Caco-2 (cell line): Measurements from ENCODE around the gene AXL. TPM values are rescaled to one million over a fixed set of nuclear protein-coding genes. Genes with fewer than 3 reads are reported as not detected.

Experiments
- BruUV-seq: library from RNA; stranded (reverse); fragments of 400-500 nt; replicated peaks from 2 replicates; lab custom pipeline; 2021; lab: Mats Ljungman, UMichigan
- CTCF ChIA-PET: fragments of 300-600 bp; sonication (Branson Sonifier 250); formaldehyde crosslinking; loops from one replicate; lab custom pipeline; 2022; ENCODE audit warnings: antibody characterized with exemption; lab: Charles Lee
- POLR2A ChIA-PET: fragments of 300-600 bp; sonication (Branson Sonifier 250); formaldehyde crosslinking; loops from one replicate; lab custom pipeline; 2022; ENCODE audit warnings: antibody characterized with exemption; lab: Charles Lee
- DNase-seq, 2 experiments: peaks; one replicate each; pipeline versions ENCODE4 v3.0.0 to v3.0.0-alpha.2; 2020 to 2022
- H3K27me3 ChIP-seq: replicated peaks from 2 replicates; pipeline ENCODE4 v1.6.0; 2011; ENCODE audit warnings: low read length; ENCODE audit not compliant: control insufficient read depth, insufficient read depth
- H3K36me3 ChIP-seq: 2 replicates; pipeline ENCODE4 v1.5.1; 2011; ENCODE audit warnings: low read length; ENCODE audit not compliant: control insufficient read depth, insufficient read depth
- H3K4me1 ChIP-seq: fragments of 250-450 bp; sonication (Bioruptor Pico); 2 replicates; pipeline ENCODE4 v1.5.1; 2020; ENCODE audit warnings: mild to moderate bottlenecking
- H3K4me3 ChIP-seq: 2 replicates; pipeline ENCODE4 v1.5.1; 2011; ENCODE audit warnings: low read depth, mild to moderate bottlenecking, control low read depth, low read length
- H3K9me3 ChIP-seq: fragments of 250-450 bp; sonication (Bioruptor Pico); 2 replicates; pipeline ENCODE4 v1.5.1; 2020; ENCODE audit warnings: mild to moderate bottlenecking, moderate library complexity
- H3K27ac Mint-ChIP-seq: one replicate; pipeline ENCODE4 v1.8.0; 2022; ENCODE audit warnings: mixed read lengths; ENCODE audit not compliant: unreplicated experiment
- H3K27me3 Mint-ChIP-seq: one replicate; pipeline ENCODE4 v1.8.0; 2022; ENCODE audit warnings: mixed read lengths; ENCODE audit not compliant: insufficient read depth, unreplicated experiment
- H3K36me3 Mint-ChIP-seq: one replicate; pipeline ENCODE4 v1.8.0; 2022; ENCODE audit warnings: mild to moderate bottlenecking, mixed read lengths; ENCODE audit not compliant: insufficient read depth, unreplicated experiment
- H3K4me1 Mint-ChIP-seq: one replicate; pipeline ENCODE4 v1.8.0; 2022; ENCODE audit warnings: low read depth, mixed read lengths; ENCODE audit not compliant: unreplicated experiment
- H3K4me3 Mint-ChIP-seq: one replicate; pipeline ENCODE4 v1.8.0; 2022; ENCODE audit warnings: mild to moderate bottlenecking, moderate library complexity, mixed read lengths; ENCODE audit not compliant: unreplicated experiment
- H3K9me3 Mint-ChIP-seq: one replicate; pipeline ENCODE4 v1.8.0; 2022; ENCODE audit warnings: mixed read lengths; ENCODE audit not compliant: unreplicated experiment
- CTCF ChIP-seq, 2 experiments: fragments of 200-600 bp in 1 of 2; IDR thresholded peaks; 1 replicate in 1 of 2; 2 replicates in 1 of 2; pipeline versions ENCODE4 v1.5.1 to v1.8.0; 2011 to 2022; ENCODE audit warnings: antibody characterized with exemption in 1 of 2, control low read depth in 1 of 2, inconsistent platforms in 1 of 2, low read depth in 1 of 2, low read length in 1 of 2, mild to moderate bottlenecking in 1 of 2, moderate library complexity in 1 of 2; ENCODE audit not compliant: insufficient read depth in 1 of 2, severe bottlenecking in 1 of 2, unreplicated experiment in 1 of 2
- intact Hi-C: fragments of 100-400 bp; cut with micrococcal nuclease; formaldehyde crosslinking; loops from one replicate; pipeline ENCODE4 v1.10.0; 2022; ENCODE audit not compliant: unreplicated experiment
- total RNA-seq: library from RNA; stranded (reverse); gene quantifications from 2 replicates; pipeline ENCODE4 v1.2.3, GENCODE V29; 2022

Gene AXL
- total RNA-seq, 1 experiment from 2014 or later: 1.2 TPM

GRCh38 chr19:41265395-41266153, 46.6 kb downstream of the AXL start:
- Mint-ChIP-seq H3K9me3 (no peaks in the 10 kb centered on the region), H3K27me3 (no peaks in the 10 kb centered on the region), H3K4me1 (peaks cover 30% of the 10 kb centered on the region), H3K36me3 (peaks cover 86% of the 10 kb centered on the region), H3K27ac (peak overlapping the region; percentile 87), H3K4me3 (peak overlapping the region; percentile 83)
- TF ChIP-seq CTCF (IDR thresholded peaks at IDR 0.05; ENCODE audit: insufficient read depth in 1 of 2, low read depth in 1 of 2, low read length in 1 of 2, severe bottlenecking in 1 of 2, unreplicated experiment in 1 of 2): no peak
- Histone ChIP-seq H3K27me3 (no peaks in the 10 kb centered on the region), H3K9me3 (no peaks in the 10 kb centered on the region), H3K36me3 (0 out of 2 replicates have a peak, but pooled peaks cover 3% of the 10 kb centered on the region), H3K4me3 (peak overlapping the region; percentile 86), H3K4me1 (peaks cover 11% of the 10 kb centered on the region)
- intact Hi-C loops: loop anchor here (2.0 kb wide), 1 partner anchor 467 kb away; the partner anchor contains the start of gene EGLN2
- DNase-seq: peak in 1 of 2 experiments; percentile 36
- POLR2A ChIA-PET: interaction anchor here (0.6 kb wide), 2 partner anchors 72 to 1008 kb away, joined by 4 to 5 read pairs; no protein-coding TSS in a partner anchor
- CTCF ChIA-PET: interaction anchor here (0.6 to 0.7 kb wide), 2 partner anchors 61 to 178 kb away, joined by 3 to 5 read pairs; no protein-coding TSS in a partner anchor
- no TSS peak for BruUV-seq

GRCh38 chr19:41269055-41269454, 50.0 kb downstream of the AXL start:
- H3K4me1 Mint-ChIP-seq: peaks cover 23% of the 10 kb centered on the region
- ChIA-PET POLR2A (no interaction called here), CTCF (interaction anchor here (0.6 kb wide), 1 partner anchor 65 kb away, joined by 4 read pairs; no protein-coding TSS in a partner anchor)
- no peaks in the 10 kb centered on the region for H3K9me3 Mint-ChIP-seq
- Histone ChIP-seq H3K27me3 (no peaks in the 10 kb centered on the region), H3K9me3 (no peaks in the 10 kb centered on the region), H3K4me3 (no peak overlapping the region), H3K4me1 (peaks cover 11% of the 10 kb centered on the region), H3K36me3 (peaks cover 16% of the 10 kb centered on the region)
- no peak overlapping the region for H3K27ac Mint-ChIP-seq
- BruUV-seq: no TSS peak
- peaks cover 99% of the 10 kb centered on the region for H3K36me3 Mint-ChIP-seq
- no peaks in the 10 kb centered on the region for H3K27me3 Mint-ChIP-seq
- no peak overlapping the region for H3K4me3 Mint-ChIP-seq
- no peak for TF ChIP-seq CTCF (IDR thresholded peaks at IDR 0.05; ENCODE audit: insufficient read depth in 1 of 2, low read depth in 1 of 2, low read length in 1 of 2, severe bottlenecking in 1 of 2, unreplicated experiment in 1 of 2)
- DNase-seq: no peak
- intact Hi-C loops: no loop called here

DNA sequence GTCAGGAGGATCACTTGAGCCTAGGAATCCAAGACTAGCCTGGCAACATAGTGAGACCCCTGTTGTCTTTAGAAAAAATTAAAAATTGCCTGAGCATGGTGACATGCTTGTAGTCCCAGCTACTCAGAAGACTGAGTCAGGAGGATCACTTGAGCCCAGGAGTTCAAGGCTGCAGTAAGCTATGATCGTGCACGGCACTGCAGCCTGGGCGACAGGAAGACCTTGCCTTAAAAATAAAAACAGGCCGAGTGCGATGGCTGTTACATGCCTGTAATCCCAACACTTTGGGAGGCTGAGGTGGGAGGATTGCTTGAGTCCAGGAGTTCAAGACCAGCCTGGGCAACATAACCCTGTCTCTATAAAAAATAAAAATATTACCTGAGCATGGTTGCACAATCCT, 50.5 kb downstream of the AXL start:
- CTCF ChIA-PET: no interaction called here
- Histone ChIP-seq H3K9me3 (no peaks in the 10 kb centered on the region), H3K27me3 (no peaks in the 10 kb centered on the region), H3K4me1 (peaks cover 11% of the 10 kb centered on the region), H3K36me3 (peaks cover 16% of the 10 kb centered on the region), H3K4me3 (no peak overlapping the region)
- Mint-ChIP-seq H3K4me3 (no peak overlapping the region), H3K27ac (no peak overlapping the region), H3K27me3 (no peaks in the 10 kb centered on the region), H3K9me3 (no peaks in the 10 kb centered on the region), H3K36me3 (peaks cover 99% of the 10 kb centered on the region), H3K4me1 (peaks cover 23% of the 10 kb centered on the region)
- intact Hi-C loops: no loop called here
- POLR2A ChIA-PET: no interaction called here
- BruUV-seq: no TSS peak
- no peak for DNase-seq
- TF ChIP-seq CTCF (IDR thresholded peaks at IDR 0.05; ENCODE audit: insufficient read depth in 1 of 2, low read depth in 1 of 2, low read length in 1 of 2, severe bottlenecking in 1 of 2, unreplicated experiment in 1 of 2): no peak
